Activated CD4-positive, CD25-positive, alpha-beta regulatory T cell treated with anti-CD3 and anti-CD28 coated beads, Interleukin-2, amount 50 U/mL, for 72 hours (primary cell): ENCODE data around the gene ALDOB.

Experiments
- DNase-seq: peaks from one replicate; pipeline ENCODE4 v3.0.0; 2021

Gene ALDOB

GRCh38 chr9:101381118-101381517 is 54.5 kb downstream of the ALDOB start:
- no peak for DNase-seq

DNA sequence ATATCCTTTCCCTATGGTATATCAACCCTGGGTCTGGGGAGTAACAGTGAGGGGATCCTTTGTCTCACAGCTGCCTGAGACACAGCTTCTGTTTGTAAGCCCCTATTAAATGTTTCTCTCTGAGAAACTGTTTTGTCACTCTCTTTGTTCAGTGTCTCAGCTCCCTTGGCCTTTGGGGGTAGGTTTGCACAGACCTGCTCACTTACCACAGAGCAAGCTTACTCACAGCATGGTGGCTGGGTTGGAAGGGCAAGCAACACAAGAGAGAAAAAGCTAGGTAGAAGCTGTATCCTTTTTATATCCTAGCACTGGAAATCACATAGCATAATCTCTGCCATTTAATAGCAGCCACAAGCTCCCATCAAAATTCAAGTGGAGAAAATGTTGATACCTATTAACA is 55.3 kb downstream of the ALDOB start:
- no peak for DNase-seq

- no peak for DNase-seq
These were observed 59.3 kb downstream of the ALDOB start for GRCh38 chr9:101376111-101376848.

DNA sequence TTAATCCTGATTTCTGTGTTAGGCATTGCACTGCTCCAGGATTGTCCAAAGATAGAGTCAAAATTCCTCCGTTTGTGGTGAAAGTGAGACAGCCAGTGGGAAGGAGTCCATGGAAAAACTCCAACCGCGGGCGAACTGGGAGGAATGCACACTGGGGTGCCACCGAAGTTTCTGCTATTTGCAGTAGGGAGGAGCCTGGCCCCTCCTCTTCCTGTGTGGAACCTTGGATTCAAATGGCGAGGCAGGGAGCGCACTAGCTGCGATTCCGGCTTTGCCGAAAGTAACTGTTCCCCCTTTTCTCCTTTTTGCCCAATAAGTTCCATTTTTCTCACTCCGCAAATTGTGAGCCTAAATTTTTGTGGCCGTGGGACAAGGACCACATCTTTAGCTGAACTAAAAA is 60.0 kb downstream of the ALDOB start:
- DNase-seq: no peak

GRCh38 chr9:101372327-101373118 is 63.1 kb downstream of the ALDOB start:
- DNase-seq: no peak

- no peak for DNase-seq
These were observed 63.8 kb downstream of the ALDOB start for GRCh38 chr9:101371813-101372212.
